GM20000 (cell line): ENCODE data around the gene ZFHX2.

Experiments used
- DNase-seq: peaks from one replicate; pipeline ENCODE4 v3.0.0; 2012; ENCODE audit warnings: low spot score
- TF ChIP-seq, protein P1 (sequence below): IDR thresholded peaks from 2 replicates; pipeline ENCODE4 v1.5.1; 2012; ENCODE audit warnings: mild to moderate bottlenecking, control low read depth; ENCODE audit errors: extremely low read depth, missing control alignments

The ZFHX2 gene

DNA sequence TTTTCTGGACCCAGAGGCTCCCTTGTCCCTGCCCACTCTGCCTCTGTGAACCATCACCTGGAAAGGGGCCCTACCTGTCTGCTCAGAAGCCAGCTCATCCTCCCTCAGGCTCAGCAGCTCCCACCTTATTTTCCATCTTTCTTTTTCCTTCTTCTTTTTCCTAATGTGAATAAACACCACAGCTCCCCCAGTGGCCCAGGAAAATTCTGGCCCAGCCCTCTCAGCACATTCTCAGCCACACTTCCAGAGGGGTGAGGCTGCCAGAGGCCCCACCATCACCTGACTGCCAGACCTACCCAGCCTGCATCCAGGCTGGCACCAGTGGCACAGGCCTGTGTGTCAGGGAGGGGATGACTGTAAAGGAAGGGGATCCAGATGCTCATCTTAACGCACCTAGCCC, 23.0 kb downstream of the ZFHX2 start:
- DNase-seq: no peak
- TF ChIP-seq, protein P1, sequence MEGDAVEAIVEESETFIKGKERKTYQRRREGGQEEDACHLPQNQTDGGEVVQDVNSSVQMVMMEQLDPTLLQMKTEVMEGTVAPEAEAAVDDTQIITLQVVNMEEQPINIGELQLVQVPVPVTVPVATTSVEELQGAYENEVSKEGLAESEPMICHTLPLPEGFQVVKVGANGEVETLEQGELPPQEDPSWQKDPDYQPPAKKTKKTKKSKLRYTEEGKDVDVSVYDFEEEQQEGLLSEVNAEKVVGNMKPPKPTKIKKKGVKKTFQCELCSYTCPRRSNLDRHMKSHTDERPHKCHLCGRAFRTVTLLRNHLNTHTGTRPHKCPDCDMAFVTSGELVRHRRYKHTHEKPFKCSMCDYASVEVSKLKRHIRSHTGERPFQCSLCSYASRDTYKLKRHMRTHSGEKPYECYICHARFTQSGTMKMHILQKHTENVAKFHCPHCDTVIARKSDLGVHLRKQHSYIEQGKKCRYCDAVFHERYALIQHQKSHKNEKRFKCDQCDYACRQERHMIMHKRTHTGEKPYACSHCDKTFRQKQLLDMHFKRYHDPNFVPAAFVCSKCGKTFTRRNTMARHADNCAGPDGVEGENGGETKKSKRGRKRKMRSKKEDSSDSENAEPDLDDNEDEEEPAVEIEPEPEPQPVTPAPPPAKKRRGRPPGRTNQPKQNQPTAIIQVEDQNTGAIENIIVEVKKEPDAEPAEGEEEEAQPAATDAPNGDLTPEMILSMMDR: no peak

DNA sequence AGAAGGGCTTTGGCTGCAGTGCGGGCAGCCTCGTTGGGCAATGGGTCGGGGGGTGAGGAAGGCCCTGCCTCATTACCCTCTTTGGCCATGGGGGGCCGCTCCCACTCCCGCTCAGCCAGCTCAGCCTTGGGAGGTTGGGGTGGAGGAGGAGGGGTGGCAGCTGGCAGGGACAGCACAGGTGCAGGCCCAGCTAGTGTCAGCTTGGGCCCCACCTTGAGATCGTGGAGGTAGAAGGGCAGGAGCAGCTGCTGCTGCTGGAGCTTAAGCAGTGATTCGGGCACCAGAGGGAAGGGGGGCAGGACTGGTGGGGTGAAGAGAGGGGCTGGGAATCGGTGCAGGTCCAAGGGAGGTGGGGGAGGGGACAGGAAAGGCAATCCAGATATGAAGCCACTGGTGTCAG, 26.0 kb downstream of the ZFHX2 start:
- no peak for DNase-seq
- TF ChIP-seq, protein P1: no peak

DNA sequence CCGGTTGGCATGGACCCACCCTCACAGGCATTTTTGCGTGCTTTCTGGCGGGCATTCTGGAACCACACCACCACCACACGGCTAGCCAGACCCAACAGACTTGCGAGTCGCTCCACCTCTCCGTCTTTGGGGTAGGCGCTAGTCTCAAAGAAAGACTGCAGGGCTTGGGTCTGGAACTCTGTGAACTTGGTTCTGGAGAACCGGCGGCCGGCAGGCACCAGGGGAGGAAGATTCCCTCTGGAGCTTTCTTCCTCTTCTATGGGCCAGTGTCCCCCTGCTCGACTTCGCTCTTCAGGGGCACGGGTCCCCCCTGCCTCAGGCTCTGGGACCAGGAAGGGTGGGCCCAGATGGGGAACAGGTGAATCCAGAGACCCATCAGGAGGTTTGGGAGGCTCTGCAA, 26.6 kb downstream of the ZFHX2 start:
- TF ChIP-seq, protein P1: no peak

DNA sequence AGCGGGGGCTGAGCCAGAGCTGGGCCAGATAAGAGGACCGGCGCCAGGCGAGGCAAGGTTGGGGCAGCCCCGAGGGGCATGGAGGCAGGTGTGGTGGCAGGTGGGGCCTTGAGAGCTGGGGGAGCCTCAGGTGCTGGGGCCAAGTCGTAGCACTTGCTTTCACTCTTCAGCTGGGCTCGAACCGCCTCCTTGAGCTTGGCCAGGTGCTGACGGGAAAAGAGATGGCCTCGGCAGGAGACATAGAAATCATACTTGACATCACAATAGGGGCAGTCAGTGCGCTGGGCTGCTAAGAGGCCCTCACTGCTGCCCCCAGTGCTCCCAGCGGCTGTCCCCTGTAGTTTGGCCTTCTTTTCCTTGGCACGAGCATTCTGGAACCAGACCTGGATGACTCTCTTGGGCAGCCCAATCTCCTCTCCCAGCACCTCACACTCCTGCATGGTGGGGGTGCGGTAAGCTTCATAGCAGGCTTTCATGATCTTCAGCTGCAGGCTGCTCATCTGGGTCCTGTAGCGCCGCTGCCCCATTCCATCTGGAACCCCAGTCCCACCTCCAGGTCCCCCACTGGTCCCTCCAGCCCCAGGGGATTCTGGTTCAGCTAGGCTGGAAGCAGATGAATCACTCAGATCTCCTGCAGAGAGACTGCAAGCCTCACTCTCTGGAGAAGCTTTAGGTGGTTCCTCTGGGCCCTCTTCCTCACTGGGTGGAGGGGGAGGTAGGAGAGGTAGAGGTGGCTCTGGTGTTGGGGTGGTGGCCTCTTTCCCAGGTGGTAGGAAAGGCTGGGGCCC, 28.1 kb downstream of the ZFHX2 start:
- no peak for DNase-seq
- TF ChIP-seq, protein P1: no peak

More for the DNA sequence above, 26.6 kb downstream of the ZFHX2 start:
- DNase-seq: no peak

DNA sequence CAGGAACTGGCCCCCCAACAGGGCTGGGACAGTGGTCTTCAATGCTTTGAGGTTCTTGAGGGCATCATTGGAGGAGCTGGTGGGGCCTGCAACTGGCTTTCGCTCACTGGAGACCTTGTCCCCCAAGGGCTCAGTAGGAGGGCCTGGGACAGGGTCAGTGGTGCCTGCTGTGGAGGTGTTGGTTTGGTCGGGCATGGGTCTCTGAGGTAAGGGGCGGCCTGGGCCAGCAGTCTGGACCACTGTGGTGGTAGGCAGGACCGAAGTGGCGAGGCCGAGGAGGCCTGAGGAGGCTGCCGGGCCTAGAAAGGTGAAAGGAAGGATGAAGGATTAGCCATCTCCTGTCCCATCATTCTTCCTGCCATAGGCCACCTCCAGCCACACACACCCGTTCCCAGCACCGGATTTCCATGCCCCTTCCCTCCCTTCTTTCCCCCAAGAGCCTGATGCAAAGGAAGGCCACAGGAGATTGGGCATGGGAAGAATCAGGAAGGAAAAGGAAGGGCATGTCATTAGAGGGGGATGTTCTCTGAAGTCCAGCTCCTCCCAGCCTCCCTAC, 28.8 kb downstream of the ZFHX2 start:
- TF ChIP-seq, protein P1: no peak
- DNase-seq: no peak

DNA sequence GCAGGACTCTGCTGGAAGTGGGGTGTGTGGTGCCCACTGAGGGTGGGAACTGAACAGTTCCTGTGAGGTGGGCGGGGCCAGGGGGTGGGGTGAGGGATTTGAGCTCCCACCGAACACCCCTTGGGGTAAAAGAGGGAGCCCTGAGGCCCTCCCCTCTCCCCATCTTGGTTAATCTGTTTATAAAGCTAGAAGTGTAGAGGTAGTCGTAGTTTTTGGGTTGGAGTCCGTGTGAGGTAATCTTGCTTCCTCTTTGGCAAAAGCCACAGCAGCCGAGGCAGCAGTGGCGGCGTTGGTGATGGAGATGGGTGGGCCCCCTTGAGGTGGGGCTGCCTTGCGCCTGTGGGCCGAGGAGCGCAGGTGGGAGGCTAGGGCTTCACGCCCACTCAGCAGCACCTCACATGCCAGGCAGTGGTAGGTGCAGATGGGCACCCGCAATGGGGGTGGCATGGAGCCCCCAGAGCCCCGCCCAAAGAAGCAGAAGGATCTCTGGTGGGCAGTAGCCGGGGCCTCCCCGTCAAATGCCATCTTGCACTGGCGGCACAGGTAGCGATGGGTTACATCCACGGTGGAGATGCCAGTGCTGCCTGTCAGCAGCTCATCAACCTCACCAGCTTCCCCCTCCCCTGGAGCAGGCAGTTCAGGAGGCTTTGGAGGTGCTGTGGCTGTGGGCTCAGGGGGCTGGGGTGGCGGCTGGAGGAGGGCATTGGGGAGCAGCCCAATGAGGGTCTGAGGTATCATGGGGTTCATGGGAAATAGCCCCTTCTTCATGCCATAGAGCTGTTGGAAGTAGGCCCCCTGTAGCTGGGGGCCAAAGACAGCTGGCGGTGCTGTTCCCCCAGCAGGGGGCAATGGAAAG, 29.6 kb downstream of the ZFHX2 start:
- TF ChIP-seq, protein P1: no peak
- no peak for DNase-seq
